GM18951 (cell line): Measurements from ENCODE around the gene THSD1.
"Not testable (repeated sequence)": the region's sequence is repeated elsewhere in the genome, so short reads cannot be mapped to it uniquely, and the experiment has no call there.

Experiments
- POLR2A ChIP-seq: IDR thresholded peaks from 4 replicates; pipeline ENCODE4 v1.6.1; 2011; ENCODE audit warnings: mild to moderate bottlenecking; ENCODE audit not compliant: insufficient read length, insufficient read depth; ENCODE audit errors: extremely low read depth
- in situ Hi-C: fragments of 300-500 bp; cut with MboI; formaldehyde crosslinking; loops from one replicate; pipeline ENCODE4 v1.12.0; 2022; ENCODE audit warnings: low sequenced_read_pairs, mixed read lengths, inconsistent platforms; ENCODE audit not compliant: unreplicated experiment

Gene THSD1

DNA sequence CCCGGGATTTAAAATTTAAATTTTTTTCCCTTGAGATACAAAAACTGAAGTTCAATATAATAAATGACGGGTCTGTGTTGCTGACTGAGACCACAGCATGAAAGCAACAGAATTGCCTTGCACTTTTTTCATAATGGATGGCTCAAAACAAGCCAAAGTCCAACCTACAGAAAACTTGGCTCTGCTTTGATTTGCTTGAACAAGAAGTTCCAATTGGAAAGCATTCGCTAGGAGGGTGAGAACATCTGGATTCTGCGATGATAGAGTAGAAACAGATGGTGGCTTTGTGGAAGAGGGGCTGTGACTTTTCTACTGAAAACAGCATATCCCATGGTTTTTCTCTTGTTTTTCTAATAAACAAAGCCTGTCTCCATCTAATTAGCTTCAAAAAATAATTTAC is 46.4 kb downstream of the THSD1 start:
- in situ Hi-C loops = no loop called here
- no peak for TF ChIP-seq POLR2A

GRCh38 chr13:52356327-52356726 is 49.6 kb downstream of the THSD1 start:
- no peak for TF ChIP-seq POLR2A
- in situ Hi-C loops = no loop called here

GRCh38 chr13:52353193-52353592 is 52.8 kb downstream of the THSD1 start:
- TF ChIP-seq POLR2A = no peak
- in situ Hi-C loops = no loop called here

DNA sequence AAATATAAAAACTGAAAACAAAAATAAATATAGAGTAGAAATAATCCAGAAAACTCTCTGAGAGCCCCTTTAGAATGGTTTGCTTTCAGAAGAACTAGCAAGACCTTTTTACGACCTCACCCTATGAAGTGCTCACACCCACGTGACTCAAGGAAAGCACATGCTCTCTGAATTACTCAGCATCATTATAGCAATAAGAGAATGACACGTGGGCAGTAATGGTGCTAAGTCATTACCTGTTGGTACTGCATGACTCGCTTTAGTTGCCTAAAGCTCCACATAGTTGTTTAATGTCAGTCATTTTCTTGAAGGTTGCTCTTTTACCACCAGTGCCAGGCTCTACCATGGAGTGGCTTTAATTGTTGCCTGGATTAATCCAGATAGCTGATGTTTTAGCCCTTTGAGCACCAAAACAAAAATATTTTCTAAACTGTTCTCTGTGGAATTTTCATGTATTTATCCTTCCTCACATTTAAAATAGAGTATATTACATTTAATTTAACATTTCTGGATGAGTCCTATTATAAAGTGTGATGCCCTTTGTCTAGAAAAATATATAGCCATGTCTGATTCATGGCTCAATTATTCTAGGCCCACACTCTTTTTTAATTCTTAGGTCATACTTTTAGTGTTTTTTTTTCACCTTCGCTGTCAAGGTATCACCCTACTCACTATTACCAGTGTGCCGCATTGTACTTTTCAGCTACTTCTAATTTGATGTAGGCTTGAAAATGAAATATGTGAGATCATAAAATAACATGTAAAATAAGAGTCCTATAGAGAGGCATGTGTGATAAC is 56.8 kb downstream of the THSD1 start:
- TF ChIP-seq POLR2A = no peak
- in situ Hi-C loops = no loop called here

DNA sequence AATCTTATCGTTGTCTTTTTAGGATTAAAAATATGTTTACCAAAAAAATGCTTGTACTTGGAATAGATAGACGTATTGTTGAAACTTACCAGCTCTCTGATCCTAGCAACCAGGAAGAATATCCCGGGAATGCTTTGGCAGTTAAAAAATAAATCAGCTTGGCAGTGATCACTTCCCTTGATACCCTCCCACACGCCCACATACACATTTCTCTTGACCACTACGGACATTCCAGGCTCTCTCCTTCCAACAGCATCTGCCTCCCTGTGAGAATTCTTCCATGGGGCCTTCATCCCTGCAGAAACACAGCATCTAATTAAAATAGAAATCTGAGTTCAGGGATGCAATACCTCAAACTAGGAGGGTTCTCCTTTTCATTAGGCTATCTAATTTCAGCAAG is 57.9 kb downstream of the THSD1 start:
- in situ Hi-C loops = no loop called here
- TF ChIP-seq POLR2A = no peak

DNA sequence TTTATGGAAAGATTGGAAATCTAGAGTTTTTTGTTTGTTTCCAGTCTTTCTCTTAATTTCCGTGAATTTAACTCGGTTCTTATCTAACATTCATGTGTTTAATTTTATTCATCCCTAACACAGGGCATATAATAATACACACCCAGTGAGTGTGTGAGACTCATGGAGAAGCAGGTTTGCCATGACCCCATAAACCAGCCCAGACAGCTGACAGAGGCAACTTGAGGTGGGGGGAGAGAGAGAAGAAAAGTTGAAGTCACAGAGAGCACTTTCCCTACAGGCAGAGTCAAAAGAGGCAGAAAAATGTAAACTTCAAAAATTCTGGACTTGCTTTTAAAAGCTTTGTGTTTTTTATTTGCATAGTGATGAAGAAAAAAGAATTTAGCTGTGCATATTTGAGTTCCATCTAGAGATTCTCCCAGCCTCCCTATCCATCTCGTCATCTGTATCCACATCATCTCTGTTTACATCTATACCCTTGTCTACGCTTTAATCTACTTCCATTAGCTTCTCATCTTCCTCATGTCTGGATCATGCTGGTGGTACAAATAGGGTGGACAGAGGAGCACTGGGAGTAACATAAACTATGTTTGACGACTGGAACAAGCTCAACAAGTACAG is 60.2 kb downstream of the THSD1 start:
- in situ Hi-C loops = no loop called here
- TF ChIP-seq POLR2A = no peak

- TF ChIP-seq POLR2A = no peak
- in situ Hi-C loops = no loop called here
Measured at GRCh38 chr13:52345048-52345447, 60.9 kb downstream of the THSD1 start.

DNA sequence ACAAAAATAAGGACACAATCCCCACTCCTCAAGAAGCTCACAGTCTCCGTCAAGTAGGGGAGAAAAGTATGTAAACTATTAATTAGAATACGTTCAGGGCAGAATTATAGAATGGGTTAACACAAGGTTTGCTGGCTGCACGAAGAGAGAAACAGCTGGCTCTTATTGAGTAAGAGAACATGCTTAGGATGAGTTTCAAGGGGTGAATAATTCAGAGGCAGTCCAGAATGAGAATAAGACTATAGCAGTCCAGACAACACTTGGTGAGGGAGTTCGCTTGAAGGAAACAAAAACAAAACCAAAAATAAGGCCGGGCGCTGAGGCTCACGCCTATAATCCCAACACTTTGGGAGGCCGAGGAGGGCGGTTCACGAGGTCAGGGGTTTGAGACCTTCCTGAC is 61.9 kb downstream of the THSD1 start:
- TF ChIP-seq POLR2A = no peak
- in situ Hi-C loops = no loop called here

GRCh38 chr13:52342203-52342602 is 63.8 kb downstream of the THSD1 start:
- in situ Hi-C loops = not testable (repeated sequence)

- in situ Hi-C loops = not testable (repeated sequence)
Measured at GRCh38 chr13:52337828-52338455, 68.0 kb downstream of the THSD1 start.

- in situ Hi-C loops = not testable (repeated sequence)
Measured at GRCh38 chr13:52334107-52334506, 71.9 kb downstream of the THSD1 start.

- in situ Hi-C loops = not testable (repeated sequence)
Measured at GRCh38 chr13:52331844-52332243, 74.1 kb downstream of the THSD1 start.
